BE2C (cell line): Measurements from ENCODE around the gene KRTAP9-8.
"Not testable (repeated sequence)": the region's sequence is repeated elsewhere in the genome, so short reads cannot be mapped to it uniquely, and the experiment has no call there.

ENCODE experiments used
- DNase-seq: peaks from one replicate; pipeline ENCODE4 v3.0.0-alpha.2; 2020
- H3K27me3 ChIP-seq: fragments of 250-450 bp; sonication (Bioruptor Pico); 2 replicates; pipeline ENCODE4 v1.5.1; 2020; ENCODE audit warnings: mild to moderate bottlenecking
- H3K36me3 ChIP-seq: fragments of 250-450 bp; sonication (Bioruptor Pico); 2 replicates; pipeline ENCODE4 v1.5.1; 2020; ENCODE audit warnings: mild to moderate bottlenecking
- H3K4me1 ChIP-seq: fragments of 250-450 bp; sonication (Bioruptor Pico); 2 replicates; pipeline ENCODE4 v1.5.1; 2020
- H3K4me3 ChIP-seq: 2 replicates; pipeline ENCODE4 v1.5.1; 2011; ENCODE audit warnings: low read depth, low read length
- H3K9me3 ChIP-seq: fragments of 250-450 bp; sonication (Bioruptor Pico); 2 replicates; pipeline ENCODE4 v1.5.1; 2020
- TF ChIP-seq, protein P1 (sequence below): IDR thresholded peaks from 2 replicates; pipeline ENCODE4 v1.5.1; 2012; ENCODE audit warnings: mild to moderate bottlenecking, low read depth, low read length

KRTAP9-8 gene

DNA sequence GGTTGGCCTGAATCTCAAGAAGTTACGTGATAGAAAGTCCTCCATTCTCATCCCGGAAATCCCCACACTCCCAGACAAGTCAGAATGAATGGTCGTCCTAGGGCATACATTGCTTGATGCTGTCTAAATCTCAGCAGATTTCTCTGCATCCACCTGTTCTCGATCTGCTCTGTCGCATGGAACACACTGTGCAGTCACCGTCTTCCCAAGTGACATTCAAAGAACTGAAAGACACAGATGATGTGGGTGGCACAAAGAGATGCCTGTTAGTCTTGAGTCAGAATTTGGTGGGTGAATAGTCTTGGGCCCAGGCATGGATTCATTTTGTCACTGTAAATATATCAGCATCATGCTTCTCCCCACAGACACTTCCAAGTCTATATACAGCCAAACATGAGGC is 6.1 kb upstream of the KRTAP9-8 start:
- H3K4me1 ChIP-seq = no peaks in the 10 kb centered on the region
- no peak overlapping the region for H3K4me3 ChIP-seq
- no peaks in the 10 kb centered on the region for H3K9me3 ChIP-seq
- H3K27me3 ChIP-seq = peaks cover 47% of the 10 kb centered on the region
- TF ChIP-seq, protein P1, sequence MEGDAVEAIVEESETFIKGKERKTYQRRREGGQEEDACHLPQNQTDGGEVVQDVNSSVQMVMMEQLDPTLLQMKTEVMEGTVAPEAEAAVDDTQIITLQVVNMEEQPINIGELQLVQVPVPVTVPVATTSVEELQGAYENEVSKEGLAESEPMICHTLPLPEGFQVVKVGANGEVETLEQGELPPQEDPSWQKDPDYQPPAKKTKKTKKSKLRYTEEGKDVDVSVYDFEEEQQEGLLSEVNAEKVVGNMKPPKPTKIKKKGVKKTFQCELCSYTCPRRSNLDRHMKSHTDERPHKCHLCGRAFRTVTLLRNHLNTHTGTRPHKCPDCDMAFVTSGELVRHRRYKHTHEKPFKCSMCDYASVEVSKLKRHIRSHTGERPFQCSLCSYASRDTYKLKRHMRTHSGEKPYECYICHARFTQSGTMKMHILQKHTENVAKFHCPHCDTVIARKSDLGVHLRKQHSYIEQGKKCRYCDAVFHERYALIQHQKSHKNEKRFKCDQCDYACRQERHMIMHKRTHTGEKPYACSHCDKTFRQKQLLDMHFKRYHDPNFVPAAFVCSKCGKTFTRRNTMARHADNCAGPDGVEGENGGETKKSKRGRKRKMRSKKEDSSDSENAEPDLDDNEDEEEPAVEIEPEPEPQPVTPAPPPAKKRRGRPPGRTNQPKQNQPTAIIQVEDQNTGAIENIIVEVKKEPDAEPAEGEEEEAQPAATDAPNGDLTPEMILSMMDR = no peak
- no peak for DNase-seq
- H3K36me3 ChIP-seq = no peaks in the 10 kb centered on the region

DNA sequence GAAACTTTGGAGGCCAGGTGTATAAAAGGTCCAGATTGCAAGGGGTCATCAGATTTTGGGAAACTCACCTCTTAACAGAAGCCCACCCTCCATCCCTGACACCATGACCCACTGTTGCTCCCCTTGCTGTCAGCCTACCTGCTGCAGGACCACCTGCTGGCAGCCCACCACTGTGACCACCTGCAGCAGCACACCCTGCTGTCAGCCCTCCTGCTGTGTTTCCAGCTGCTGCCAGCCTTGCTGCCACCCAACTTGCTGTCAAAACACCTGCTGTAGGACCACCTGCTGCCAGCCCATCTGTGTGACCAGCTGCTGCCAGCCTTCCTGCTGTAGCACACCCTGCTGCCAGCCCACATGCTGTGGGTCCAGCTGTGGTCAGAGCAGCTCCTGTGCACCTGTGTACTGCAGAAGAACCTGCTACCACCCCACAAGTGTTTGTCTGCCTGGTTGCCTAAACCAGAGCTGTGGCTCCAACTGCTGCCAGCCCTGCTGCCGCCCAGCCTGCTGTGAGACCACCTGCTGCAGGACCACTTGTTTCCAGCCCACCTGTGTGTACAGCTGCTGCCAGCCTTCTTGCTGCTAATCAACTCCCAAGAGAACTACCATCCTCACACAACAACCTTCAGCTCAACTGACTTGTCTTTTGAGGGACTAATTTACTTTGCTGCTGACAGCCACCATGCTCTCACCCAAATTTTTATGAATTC is 5.2 kb upstream of the KRTAP9-8 start, which contains the start of gene KRTAP9-3:
KRTAP9-3 (plus strand) TSS at position 51 of the 707 bp plus-strand sequence; CDS start at position 104, 53 bp downstream.
- H3K27me3 ChIP-seq = peaks cover 47% of the 10 kb centered on the region
- DNase-seq, H3K4me1 ChIP-seq, H3K4me3 ChIP-seq, H3K9me3 ChIP-seq, H3K36me3 ChIP-seq: not testable (repeated sequence)

DNA sequence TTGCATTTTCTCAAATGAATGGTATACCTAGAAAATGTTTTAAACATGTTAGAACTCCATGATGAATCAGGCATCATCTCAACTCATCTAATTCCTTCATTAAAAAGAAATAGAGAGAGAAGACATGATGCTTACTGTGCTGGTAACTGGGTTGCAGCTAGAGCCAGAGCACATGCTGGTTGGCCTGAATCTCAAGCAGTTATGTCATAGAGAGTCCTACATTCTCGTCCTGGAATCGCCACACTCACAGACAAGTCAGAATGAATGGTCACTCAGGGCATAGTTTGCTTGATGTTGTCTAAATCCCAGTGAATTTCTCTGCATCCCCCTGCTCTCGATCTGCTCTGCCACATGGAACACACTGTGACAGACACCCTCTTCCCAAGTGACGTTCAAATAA is 683 bp upstream of the KRTAP9-8 start:
- not testable (repeated sequence) for H3K4me1 ChIP-seq, H3K4me3 ChIP-seq, DNase-seq, H3K9me3 ChIP-seq, H3K36me3 ChIP-seq
- H3K27me3 ChIP-seq = peaks cover 17% of the 10 kb centered on the region

DNA sequence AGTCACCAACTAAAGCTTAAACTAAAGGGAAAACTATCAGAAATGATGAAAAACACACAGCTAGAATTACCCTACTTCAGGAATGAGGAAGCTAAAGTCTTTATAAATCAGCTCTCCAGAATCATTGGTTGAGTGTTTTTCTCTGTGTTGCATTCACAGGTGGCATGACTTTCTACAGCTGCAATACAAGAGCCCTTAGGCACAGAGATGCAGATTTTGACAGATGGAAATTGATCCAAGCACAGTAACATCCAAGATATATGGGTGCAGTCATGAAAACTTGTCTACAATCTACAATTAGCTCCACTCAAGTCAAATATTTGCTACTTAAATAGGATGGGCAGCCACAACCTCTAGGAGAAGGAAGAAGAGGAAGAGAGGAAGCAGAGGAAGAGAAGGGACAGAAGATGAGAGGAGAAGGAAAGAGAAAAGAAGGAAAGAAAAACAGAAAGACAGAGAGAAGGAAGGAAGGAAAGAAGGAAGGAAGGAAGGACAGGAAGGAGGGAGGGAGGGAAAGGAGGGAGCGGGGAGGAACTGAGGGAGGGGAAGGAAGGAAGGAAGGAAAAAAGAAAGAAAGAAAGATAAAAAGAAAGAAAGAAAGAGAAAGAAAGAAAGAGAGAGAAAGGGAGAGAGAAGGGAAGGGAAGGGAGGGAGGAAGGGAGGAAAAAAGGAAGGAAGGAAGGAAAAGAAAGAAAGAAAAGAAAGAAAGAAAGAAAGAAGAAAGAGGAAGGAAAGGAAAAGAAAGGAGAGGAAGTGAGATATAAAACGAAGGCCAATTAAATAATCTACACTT is 9.4 kb downstream of the KRTAP9-8 start:
- not testable (repeated sequence) for H3K4me1 ChIP-seq, H3K9me3 ChIP-seq, H3K4me3 ChIP-seq, H3K36me3 ChIP-seq, DNase-seq
- H3K27me3 ChIP-seq = peaks cover 14% of the 10 kb centered on the region

DNA sequence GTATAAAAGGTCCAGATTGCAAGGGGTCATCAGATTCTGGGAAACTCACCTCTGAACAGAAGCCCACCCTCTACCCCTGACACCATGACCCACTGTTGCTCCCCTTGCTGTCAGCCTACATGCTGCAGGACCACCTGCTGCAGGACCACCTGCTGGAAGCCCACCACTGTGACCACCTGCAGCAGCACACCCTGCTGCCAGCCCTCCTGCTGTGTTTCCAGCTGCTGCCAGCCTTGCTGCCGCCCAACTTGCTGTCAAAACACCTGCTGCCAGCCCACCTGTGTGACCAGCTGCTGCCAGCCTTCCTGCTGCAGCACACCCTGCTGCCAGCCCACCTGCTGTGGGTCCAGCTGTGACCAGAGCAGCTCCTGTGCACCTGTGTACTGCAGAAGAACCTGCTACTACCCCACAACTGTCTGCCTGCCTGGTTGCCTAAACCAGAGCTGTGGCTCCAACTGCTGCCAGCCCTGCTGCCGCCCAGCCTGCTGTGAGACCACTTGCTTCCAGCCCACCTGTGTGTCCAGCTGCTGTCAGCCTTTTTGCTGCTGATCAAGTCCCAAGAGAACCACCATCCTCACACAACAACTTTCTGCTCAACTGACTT is 11.9 kb downstream of the KRTAP9-8 start, which contains the start of gene KRTAP9-4:
KRTAP9-4 (plus strand) TSS at position 51 of the 604 bp plus-strand sequence; CDS start at position 85, 34 bp downstream.
- not testable (repeated sequence) for DNase-seq, H3K9me3 ChIP-seq, H3K4me1 ChIP-seq, H3K36me3 ChIP-seq, H3K4me3 ChIP-seq
- H3K27me3 ChIP-seq = peaks cover 37% of the 10 kb centered on the region

DNA sequence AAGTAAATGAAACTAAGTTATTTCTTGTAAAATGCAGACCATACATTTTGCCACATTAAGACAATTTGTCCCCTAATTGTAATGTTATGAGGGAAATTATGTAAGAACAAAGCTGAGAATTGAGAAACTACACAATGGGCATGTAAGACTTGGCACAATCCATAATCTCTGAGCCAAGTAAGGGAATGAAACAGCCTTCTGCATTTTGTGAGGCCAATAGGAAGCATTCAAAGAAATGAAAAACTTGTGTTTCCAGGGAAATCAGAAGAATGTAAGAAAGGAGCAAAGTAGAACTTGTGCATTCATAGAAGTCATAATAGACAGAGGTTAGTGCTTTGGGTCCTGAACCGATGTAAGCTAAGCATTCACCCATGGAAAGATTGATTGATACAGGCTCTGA is 13.5 kb downstream of the KRTAP9-8 start:
- TF ChIP-seq, protein P1 = no peak
- Histone ChIP-seq H3K36me3 (no peaks in the 10 kb centered on the region), H3K9me3 (no peaks in the 10 kb centered on the region), H3K27me3 (peaks cover 41% of the 10 kb centered on the region), H3K4me1 (no peaks in the 10 kb centered on the region), H3K4me3 (no peak overlapping the region)
- DNase-seq = no peak

DNA sequence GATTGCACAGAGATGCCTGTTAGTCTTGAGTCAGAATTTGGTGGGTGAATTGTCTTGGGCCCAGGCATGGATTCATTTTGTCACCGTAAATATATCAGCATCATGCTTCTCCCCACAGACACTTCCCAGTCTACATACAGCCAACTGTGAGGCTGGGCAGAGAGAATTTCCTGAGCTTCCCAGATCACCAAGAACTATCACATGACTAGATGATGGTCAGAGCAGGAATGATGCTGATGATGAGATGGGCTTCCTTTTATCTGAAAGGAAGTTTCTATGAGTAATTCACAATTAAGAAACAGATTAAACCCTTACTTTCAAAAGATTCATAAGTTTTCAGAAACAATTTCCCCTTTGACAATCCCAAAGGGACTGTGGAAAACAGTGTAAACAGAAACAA is 17.1 kb downstream of the KRTAP9-8 start:
- H3K27me3 ChIP-seq = peaks cover 74% of the 10 kb centered on the region
- no peaks in the 10 kb centered on the region for H3K9me3 ChIP-seq
- H3K36me3 ChIP-seq = no peaks in the 10 kb centered on the region
- H3K4me1 ChIP-seq = no peaks in the 10 kb centered on the region
- TF ChIP-seq, protein P1 = no peak
- DNase-seq = no peak
- no peak overlapping the region for H3K4me3 ChIP-seq

DNA sequence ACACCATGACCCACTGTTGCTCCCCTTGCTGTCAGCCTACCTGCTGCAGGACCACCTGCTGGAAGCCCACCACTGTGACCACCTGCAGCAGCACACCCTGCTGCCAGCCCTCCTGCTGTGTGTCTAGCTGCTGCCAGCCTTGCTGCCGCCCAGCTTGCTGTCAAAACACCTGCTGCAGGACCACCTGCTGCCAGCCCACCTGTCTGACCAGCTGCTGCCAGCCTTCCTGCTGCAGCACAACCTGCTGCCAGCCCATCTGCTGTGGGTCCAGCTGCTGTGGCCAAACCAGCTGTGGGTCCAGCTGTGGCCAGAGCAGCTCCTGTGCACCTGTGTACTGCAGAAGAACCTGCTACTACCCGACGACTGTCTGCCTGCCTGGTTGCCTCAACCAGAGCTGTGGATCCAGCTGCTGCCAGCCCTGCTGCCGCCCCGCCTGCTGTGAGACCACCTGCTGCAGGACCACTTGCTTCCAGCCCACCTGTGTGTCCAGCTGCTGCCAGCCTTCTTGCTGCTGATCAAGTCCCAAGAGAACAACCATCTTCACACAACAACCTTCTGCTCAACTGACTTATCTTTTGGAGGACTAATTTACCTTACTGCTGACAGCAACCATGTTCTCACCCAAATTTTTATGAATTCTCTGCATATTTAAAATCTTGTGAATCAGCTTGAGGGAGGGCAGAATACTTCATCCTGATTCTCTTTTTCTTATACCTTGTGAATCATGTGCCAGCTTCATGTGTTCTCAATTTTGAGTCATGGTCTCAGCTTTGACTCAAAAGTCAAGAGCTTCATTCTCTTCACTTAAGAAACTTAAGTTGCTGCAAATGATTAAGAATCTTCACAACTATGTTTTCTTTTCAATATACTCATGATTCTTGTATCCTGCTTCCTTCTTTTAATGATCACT is 17.8 kb downstream of the KRTAP9-8 start, which contains the start of gene KRTAP9-9:
KRTAP9-9 (plus strand) TSS at position 4 of the 910 bp plus-strand sequence.
- not testable (repeated sequence) for H3K36me3 ChIP-seq, H3K9me3 ChIP-seq, H3K4me3 ChIP-seq, DNase-seq, H3K4me1 ChIP-seq
- peaks cover 75% of the 10 kb centered on the region for H3K27me3 ChIP-seq
